Mucosa of descending colon (tissue), 3 donors: ENCODE data around the gene LIN28A. TPM values are rescaled to one million over a fixed set of nuclear protein-coding genes. Genes with fewer than 3 reads are reported as not detected.

Experiments used
- ATAC-seq: fragments of 200-7000 bp; cut with Tn5 transposase; one replicate; pipeline ENCODE4 v1.9.1; 2020; ENCODE audit warnings: mild to moderate bottlenecking, moderate library complexity
- DNase-seq, 3 donors: peaks; one replicate each; pipeline ENCODE4 v3.0.0-alpha.2; 2020
- H3K36me3 ChIP-seq: fragments of 200-600 bp; one replicate; pipeline ENCODE4 v1.8.0; 2021; ENCODE audit warnings: low read depth, mild to moderate bottlenecking
- H3K4me1 ChIP-seq: fragments of 200-600 bp; one replicate; pipeline ENCODE4 v1.8.0; 2021; ENCODE audit warnings: low read depth, mild to moderate bottlenecking
- H3K4me3 ChIP-seq: fragments of 200-600 bp; one replicate; pipeline ENCODE4 v1.8.0; 2021; ENCODE audit warnings: mild to moderate bottlenecking
- H3K9me3 ChIP-seq: fragments of 200-600 bp; one replicate; pipeline ENCODE4 v1.8.0; 2021; ENCODE audit warnings: mild to moderate bottlenecking
- CTCF ChIP-seq: fragments of 200-600 bp; IDR thresholded peaks from one replicate; pipeline ENCODE4 v1.8.0; 2022; ENCODE audit warnings: antibody characterized with exemption, mild to moderate bottlenecking
- intact Hi-C, 2 donors: fragments of 100-400 bp; cut with DNase I in 1 of 2; cut with micrococcal nuclease in 1 of 2; formaldehyde crosslinking; loops; one replicate each; pipeline versions ENCODE4 v1.11.0 to v1.11.1; 2022; cut with DNase I, micrococcal nuclease
- total RNA-seq, 3 donors: library from RNA; stranded (reverse); fragmentation: NEBNext Ultra II Directional in 2 of 3; extraction: Animal tissue kit (Norgen Biotek cat#: 25700) in 2 of 3; gene quantifications; one replicate each; pipeline versions ENCODE4 v1.2.1 to v1.2.4, GENCODE V29; 2021 to 2023
- donor health status: DM: no; HTN: no; CAD: no; lungs with moderate emphysema.
- donor health status: DM: no; HTN: no; CAD: no.
- donor health status: DM: no; HTN: yes; CAD: no.

Gene LIN28A
- total RNA-seq, 3 donors from 2014 or later, result not detected

- Histone ChIP-seq H3K9me3 (no peaks in the 10 kb centered on the region), H3K36me3 (no peaks in the 10 kb centered on the region), H3K4me1 (no peaks in the 10 kb centered on the region), H3K4me3 (no peak overlapping the region)
- intact Hi-C loops, result no loop called here
- no peak for TF ChIP-seq CTCF
- ATAC-seq (no peak), DNase-seq (no peak)
These were observed 2.4 kb downstream of the LIN28A start for GRCh38 chr1:26413031-26413430.

- Histone ChIP-seq H3K36me3 (no peaks in the 10 kb centered on the region), H3K4me3 (no peak overlapping the region), H3K9me3 (no peaks in the 10 kb centered on the region), H3K4me1 (no peaks in the 10 kb centered on the region)
- DNase-seq (peak; percentile 77 to 90 (median 84)), ATAC-seq (peak; percentile 97)
- TF ChIP-seq CTCF, result peak; percentile 74
- intact Hi-C loops, result no loop called here
These were observed 6.6 kb downstream of the LIN28A start for GRCh38 chr1:26417111-26417759.

- no peak for DNase-seq
- Histone ChIP-seq H3K9me3 (no peaks in the 10 kb centered on the region), H3K4me3 (no peak overlapping the region), H3K4me1 (no peaks in the 10 kb centered on the region), H3K36me3 (no peaks in the 10 kb centered on the region)
- intact Hi-C loops, result no loop called here
- no peak for TF ChIP-seq CTCF
- no peak for ATAC-seq
These were observed 8.3 kb downstream of the LIN28A start for GRCh38 chr1:26418865-26419349.

- Histone ChIP-seq H3K4me3 (no peak overlapping the region), H3K9me3 (no peaks in the 10 kb centered on the region), H3K36me3 (no peaks in the 10 kb centered on the region), H3K4me1 (no peaks in the 10 kb centered on the region)
- peak; percentile 62 for ATAC-seq
- TF ChIP-seq CTCF, result no peak
- no peak for DNase-seq
- intact Hi-C loops, result no loop called here
These were observed 8.9 kb downstream of the LIN28A start for GRCh38 chr1:26419494-26419893.

GRCh38 chr1:26429721-26430120, 19.1 kb downstream of the LIN28A start:
- Histone ChIP-seq H3K36me3 (no peaks in the 10 kb centered on the region), H3K9me3 (no peaks in the 10 kb centered on the region), H3K4me1 (peaks cover 12% of the 10 kb centered on the region), H3K4me3 (no peak overlapping the region)
- no peak for DNase-seq
- no peak for ATAC-seq
- intact Hi-C loops, result no loop called here
- TF ChIP-seq CTCF, result no peak
